GM18499 (cell line): ENCODE results near the gene OR2V2.
"Not testable (repeated sequence)": the region's sequence is repeated elsewhere in the genome, so short reads cannot be mapped to it uniquely, and the experiment has no call there.

ENCODE experiments used
- ATAC-seq: cut with Tn5 transposase; IDR thresholded peaks from one replicate; pipeline ENCODE4 v1.9.1; 2021; ENCODE audit warnings: moderate number of reproducible peaks; ENCODE audit not compliant: insufficient read depth, unreplicated experiment

OR2V2 gene

DNA sequence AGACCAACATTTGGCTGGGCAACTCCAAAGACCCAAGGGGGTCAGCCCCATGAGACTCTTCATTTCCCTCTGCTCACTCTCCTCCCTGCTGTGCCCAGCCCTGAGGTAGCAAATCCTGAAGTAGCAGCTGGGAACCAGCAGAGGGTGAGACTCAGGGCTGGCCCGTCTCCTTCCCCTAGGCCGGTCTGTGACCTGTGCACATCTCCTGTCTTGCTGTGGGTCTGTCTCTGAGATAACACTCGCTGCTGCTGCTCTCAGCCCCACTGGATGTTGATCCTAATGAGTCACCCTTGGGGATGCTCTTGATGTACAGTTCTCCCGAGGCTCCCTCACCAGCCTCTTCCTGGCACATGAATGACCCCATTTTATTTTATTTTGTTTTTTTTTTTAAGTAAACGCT, 9.1 kb upstream of the OR2V2 start:
- ATAC-seq = no peak

DNA sequence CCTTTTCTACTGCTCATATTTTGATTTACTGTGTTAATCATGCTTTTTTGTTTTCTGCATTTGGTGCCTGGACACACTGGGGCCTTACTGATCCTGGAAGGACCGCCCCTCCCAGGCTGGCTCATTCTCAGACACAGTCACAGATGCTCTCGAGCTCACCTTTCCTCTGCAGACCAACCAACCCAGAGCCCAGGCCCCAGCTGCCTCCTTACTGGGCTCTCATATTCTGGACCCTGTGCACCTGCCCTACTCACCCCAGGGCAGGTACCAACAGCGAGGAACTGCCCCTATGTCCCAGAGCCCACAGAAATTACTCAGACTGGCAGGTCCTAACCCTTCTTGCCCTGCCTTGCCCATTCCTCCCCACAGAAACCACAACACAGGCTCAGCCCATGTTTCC, 6.6 kb upstream of the OR2V2 start:
- ATAC-seq = no peak

DNA sequence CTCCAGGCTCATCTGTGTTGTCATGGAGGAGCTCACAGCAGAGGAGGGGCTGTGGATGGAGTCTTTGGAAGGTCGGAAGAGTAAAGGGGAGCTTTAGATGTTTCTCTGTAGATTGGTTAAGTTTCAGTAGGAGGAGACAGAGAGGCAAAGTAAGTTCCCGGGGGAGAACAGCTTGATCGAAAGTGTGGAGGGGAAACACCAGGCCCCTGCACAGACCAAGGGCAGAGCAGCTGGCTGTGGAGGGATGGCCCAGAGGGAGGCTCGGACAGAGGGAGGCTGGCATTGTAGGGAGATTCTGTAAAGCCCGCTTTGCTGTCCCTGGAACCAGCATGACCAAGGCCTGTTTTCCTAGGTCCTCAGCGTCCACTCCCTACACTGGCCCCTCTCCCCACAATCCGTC, 5.3 kb upstream of the OR2V2 start:
- no peak for ATAC-seq

DNA sequence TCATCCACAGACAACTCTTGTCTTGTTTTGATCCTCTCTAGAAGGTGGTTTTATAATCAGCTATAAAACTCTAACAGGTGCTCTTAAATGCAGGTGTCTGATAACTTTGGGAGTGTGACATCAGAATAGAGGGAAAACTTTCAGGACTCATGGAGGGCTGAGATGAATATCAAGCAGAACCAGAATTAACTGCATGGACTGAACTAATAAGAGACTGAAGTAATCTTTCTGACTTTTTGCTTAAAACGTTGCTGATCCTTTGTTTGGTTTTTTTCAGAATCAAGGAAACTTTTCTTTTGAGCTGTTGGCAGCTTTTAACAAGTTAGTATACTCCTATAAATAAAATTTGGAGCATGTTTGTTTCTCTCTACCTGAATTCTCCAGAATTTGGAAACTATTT, 2.3 kb upstream of the OR2V2 start:
- no peak for ATAC-seq

DNA sequence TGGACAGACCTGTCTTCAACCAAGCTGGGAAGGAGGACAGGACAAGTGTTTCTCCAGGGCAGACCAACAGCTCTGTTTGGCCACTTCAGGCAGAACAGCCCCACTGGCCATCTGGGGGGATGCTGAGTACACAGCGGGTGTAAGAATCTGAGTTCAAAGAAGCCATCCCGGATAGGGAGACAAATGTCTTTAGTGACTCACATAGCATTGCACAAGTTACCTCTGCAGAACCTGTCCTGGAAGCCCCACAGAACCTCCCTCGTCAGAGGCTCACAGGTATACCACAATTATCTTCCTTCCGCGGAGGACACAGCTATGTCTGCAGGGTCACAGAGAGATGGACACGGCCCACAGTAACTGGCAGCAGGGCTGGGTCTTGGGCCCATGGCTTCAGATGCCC, 2.0 kb downstream of the OR2V2 start:
- no peak for ATAC-seq

DNA sequence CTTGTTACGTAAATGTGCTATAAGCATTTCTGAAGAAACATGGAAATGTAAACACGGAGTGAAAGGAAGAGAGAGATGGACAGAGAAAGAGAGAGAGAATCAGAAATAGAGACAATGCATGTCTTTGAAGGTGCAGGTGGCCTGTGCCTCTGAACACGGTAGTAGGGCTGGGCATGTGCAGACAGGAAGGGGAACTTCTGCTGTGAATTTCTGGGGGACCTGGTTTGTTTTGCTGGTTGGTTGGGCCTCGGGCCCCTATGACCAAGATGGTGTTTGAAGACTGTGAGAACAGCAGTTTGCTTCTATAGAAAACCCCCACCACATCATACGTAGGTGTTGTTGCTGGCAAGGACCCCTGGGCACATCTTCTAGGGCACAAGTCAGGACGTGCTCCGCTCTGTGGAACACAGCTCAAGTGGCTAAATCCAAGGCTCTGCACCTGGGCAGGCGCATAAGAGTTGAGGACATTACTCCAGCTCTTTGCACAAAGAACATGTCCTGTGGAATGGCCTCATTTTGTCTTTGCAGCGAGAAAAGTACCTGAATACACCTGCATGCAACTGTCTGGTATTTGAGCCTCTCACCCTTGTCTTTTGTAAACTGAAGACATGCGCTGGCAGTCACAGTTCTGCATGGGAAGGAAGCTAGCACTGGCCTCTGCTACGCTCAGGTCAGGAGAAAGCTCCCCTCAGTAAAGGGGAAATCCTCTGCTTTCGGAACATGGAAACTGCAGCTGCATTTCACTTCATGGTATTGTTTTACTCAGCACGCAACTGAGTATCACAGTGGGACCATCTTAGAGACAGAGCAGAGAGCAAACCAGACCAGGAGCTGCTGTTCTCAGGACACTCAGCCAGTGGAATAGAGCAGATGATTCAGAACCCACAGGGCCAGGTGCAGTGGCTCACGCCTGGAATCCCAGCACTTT, 2.7 kb downstream of the OR2V2 start:
- ATAC-seq = no peak

DNA sequence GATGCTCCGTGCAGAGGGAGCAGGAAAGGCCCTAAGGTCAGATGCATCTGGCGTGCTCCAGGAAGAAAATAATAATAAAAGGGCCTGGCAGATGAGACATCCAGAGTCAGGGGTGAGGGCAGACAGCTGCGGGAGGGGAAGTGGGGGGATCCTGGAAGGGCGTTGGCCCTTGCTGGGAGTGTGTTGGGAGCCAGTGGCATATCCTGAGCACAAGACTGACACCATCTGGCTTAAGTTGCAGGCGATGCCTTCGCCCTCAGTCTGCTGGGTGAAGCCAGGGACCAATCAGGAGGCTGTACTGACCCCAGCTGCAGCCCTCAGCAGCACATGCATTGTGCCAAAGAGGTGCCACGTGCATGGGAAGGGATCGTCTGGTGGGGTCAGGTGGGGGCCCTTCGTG, 3.8 kb downstream of the OR2V2 start:
- no peak for ATAC-seq

DNA sequence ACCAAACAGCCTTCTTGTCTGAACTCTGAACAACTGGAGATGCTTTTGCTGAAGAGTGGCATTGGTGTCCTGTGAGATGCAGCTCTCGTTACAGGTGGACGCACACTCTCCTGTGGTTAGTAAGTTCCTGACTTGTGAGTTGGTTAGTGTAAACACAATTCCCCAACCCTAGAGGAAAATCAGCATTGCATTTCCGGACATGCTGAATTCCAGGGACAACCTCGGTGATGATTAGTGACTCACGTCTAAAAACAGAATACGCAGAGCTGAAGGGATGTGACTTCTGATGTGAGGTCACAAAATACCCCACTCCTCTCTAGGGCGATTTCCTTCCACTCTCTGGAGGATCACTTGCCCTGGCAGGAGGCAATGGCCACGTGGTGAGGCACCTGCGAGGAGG, 5.0 kb downstream of the OR2V2 start:
- no peak for ATAC-seq

DNA sequence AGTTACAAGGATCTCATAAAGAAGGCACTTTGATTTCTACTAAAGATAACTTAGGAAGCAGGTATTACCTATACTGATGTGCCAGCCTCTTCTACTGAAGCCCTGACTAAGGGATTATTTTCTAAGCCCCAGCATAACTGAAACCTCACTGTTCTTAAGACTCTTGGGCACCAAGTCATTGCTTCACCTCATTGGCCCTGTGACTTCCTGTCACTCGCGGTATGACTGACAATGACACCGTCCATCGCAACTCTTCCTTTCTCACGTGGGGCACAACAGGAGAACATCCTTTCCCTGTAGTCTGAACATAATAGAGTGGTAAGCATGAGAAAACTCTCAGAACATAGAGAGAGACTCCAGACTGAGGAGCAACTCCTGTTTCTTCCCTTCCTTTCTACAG, 6.4 kb downstream of the OR2V2 start:
- ATAC-seq = no peak

DNA sequence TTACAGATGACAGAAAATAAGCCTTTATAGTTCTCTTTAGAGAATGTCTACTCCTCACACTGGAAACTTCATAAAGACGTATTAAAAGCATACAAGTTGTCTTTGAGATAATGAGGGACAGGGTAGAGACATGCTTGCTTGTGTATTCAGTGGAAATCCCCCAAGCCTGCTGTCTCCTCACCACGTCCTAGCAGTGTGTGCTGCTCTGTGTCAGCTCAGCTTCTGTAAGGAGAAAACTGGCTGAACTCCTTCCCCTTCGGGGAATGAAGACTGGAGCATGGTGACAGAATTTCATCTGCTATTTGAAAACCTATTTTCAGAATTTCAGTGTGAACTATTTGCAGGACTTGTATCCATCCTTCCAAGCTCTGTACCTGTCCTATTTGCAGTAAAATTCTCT, 9.4 kb downstream of the OR2V2 start:
- no peak for ATAC-seq

DNA sequence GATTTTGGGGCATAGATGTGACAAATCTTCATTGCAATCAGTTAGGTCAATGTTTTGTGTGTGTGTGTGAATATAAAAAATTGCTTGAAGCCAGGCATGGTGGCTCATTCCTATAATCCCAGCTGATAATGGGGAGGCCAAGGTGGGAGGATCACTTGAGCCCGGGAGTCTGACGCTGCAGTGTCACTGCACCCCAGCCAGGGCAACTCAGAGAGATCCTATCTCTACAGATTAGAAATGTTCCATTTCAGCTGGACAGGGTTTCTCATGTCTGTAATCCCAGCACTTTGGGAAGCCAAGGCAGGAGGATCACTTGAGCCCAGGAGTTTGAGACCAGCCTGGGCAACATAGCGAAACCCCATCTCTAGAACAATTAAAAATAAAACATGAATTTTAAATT, 11.5 kb downstream of the OR2V2 start:
- ATAC-seq = no peak

DNA sequence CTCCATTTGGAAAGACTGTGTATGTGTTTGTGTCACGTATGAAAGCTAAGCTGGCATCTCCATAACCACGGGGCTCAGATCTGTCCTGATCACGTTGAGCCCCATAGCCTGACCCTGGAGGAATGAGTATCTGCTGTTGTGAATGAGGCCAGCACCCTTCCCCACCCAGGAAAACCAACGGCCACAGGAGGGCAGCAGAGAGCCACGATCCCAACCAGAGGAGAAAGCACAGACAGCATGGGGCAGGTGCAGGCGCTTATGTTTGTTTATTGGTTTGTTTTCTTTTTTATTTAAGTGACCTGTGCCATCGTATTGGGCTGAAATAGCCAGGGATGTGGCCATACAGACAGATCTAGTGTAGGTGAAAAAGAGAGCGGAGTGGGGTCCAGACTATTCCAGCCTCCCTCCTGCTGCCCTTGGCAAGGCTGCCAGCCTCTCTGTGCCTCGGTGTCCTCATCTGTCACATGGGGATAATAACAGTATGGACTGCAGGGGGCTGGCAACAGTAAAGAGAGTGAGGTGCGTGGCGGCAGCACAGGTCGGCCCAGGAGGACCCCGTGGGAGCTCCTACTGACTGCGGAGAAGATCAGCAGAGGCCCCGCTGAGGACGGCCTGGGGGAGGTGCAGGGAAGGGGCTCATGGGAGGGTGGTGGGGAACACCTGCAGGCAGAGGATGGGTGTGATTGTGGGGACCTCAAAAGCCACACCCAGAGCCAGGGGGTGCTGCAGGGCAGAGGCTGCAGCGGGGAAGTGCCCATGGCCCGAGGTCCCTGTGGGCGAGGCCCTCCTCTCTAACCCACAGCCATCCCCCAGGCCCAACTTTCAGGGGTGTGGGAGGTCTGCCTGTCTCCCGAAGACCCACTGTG, 12.1 kb downstream of the OR2V2 start:
- no peak for ATAC-seq

DNA sequence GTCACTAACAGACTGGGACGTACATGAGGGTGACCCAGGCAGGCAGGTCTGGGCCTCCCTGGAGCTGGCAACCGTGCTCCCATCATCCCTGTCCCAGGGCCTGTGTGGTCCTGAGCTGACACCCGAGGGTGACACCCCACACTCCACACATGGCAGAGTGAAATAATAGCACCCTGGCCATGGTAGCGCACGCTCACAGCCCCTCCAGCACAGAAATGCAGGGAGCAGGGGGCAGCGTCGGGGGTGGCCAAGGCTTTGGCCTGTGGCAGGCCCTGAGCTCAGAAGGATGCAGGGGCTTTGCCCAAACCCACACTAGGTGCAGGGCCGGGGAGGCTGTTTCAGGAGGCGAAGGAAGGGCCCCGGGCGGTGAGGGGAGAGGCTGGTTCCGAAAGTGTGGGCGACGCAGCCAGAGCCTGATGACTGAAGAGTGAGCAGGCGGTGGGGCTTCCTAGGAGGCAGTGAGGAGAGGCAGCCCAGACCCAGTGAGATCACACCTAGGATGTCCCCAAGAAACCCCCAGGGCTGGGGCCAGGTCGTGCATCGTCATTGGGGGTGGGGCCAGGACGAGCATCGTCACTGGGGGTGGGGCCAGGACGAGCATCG, 12.9 kb downstream of the OR2V2 start:
- ATAC-seq = no peak

DNA sequence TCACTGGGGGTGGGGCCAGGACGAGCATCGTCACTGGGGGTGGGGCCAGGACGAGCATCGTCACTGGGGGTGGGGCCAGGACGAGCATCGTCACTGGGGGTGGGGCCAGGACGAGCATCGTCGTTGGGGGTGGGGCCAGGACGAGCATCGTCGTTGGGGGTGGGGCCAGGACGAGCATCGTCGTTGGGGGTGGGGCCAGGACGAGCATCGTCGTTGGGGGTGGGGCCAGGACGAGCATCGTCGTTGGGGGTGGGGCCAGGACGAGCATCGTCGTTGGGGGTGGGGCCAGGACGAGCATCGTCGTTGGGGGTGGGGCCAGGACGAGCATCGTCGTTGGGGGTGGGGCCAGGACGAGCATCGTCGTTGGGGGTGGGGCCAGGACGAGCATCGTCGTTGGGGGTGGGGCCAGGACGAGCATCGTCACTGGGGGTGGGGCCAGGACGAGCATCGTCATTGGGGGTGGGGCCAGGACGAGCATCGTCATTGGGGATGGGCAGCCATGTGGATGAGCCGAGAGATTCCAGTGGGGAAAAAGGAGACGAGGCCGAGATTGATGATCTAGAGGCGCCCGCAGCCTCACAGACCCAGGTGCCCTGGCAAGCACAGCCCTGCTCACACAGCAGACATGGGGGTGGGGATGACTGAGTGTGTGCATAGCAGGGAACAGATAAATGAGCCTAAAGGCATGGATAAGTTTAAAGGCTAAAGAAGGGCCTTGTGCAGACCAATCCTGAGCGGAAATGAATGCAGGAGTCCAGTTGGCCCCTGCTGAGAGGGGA, 13.6 kb downstream of the OR2V2 start:
- ATAC-seq = not testable (repeated sequence)

DNA sequence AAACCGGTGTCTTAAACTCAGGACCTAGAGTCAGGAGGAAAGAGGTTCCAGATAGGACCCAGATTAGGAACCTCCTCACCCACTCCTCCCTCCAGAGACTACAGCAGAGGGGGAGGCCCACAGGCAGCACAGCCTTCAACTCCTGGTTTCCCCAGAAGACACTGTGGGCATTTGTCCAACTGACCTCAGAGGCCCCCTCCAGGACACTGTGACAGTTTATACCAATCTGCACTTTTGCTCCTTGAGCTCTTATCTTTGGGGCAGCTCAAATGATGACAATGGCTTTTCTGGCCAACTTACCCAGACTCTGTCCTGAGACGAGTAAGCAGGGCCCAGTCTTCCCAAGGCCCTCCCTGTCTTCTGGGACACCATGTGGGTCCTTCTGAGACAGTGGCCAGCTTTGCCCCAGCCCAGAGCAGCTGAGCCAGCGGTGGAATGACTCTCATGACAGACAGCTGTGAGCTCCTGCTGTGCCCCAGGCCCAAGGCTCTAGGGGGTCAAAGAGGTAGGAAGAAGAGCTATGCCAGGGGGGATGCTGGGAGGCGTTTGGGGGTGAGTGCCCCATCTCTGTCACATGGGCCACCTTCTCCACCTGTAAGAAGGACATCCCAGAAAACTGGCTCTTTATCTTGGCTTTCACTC, 14.3 kb downstream of the OR2V2 start:
- ATAC-seq = no peak

DNA sequence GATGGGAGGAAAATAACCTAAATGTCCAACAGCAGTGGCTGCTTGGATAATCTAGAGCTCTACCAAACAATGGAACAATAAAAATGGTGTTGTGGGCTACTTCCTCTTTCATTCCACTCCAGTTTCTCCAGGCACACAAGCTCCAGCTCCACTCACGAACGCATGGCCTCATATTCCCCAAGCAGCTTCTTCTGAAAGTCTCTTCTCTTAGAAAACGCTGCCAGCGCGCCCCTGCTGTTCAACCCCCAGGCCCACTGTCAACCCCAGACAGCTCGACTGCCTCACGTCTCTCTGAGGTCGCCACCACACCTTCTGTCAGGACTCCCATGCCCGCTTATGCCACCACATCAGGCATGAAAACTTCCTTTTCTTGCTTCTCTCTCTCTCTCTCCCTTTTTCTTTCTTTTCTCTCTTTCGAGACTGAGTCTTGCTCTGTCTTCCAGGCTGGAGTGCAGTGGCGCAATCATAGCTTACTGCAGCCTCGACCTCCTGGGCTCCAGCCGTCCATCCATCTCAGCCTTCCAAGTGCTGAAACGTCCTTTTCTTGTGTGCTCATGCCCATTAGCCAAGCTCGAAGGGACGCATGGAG, 16.2 kb downstream of the OR2V2 start:
- no peak for ATAC-seq

DNA sequence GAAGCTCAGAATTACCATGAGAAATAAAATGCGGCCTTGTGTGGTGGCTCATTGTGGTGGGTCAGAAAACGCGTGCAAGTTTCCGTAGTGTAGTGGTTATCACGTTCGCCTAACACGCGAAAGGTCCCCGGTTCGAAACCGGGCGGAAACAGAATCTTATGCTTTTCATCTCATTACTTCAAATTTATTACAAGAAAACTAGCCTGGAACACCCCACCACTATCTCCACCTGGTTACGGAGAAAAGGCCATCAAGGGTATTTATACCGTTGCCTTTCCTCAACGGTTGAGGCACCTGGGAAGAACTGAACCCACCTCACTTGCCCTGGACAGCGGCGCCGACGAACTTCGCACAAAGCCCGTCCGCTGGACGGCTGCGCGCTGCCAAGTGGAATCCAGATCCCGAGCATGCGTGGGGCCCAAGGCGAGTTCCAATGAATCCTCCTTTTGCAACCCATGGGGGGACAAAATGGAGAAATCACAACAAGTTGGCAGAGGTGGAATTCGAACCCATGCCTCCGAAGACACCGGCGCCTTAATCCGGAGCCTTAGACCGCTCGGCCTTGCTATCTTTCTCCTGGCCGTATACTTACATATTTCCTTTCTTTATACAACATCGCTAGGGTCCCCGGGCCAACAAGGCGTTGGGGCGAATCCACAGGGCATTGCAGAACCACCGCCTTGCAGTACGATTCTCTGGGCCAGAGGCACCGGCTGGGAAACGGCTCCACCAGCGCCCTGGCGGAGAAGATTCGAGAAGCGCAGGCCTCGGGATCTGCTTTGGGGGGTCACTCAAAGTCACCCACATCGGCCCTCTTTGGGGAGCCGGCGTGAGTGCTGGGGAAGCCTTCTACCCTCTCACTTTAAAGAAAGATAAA, 16.9 kb downstream of the OR2V2 start:
- ATAC-seq = no peak
